ENCODE results near the gene ITGB5. TPM values are rescaled to one million over a fixed set of nuclear protein-coding genes. Genes with fewer than 3 reads are reported as not detected.

ITGB5 gene
- polyA plus RNA-seq, 1 donor from 2014 or later: 0.69 TPM

DNA sequence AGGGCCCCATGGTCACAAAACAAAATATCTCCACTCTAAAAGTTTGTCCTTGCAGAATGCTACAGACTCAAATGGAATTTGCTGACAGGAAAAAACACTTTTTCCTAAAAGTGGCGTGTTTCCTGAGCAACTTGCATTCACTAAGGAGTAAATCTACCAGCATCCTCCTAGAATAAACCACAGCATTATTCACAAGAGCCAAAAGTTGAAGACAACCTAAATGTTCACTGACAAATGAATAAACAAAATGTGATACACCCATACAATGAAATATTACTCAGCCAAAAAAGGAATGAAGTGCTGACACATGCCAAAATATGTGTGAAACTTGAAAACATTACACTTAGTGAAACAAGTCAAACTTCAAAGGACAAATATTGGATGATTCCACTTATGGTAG lies 28.9 kb downstream of the ITGB5 start:
- Mint-ChIP-seq H3K36me3 (no peaks in the 10 kb centered on the region), H3K4me3 (no peak overlapping the region), H3K9me3 (no peaks in the 10 kb centered on the region), H3K27ac (no peak overlapping the region), H3K27me3 (peaks cover 18% of the 10 kb centered on the region), H3K4me1 (no peaks in the 10 kb centered on the region)

DNA sequence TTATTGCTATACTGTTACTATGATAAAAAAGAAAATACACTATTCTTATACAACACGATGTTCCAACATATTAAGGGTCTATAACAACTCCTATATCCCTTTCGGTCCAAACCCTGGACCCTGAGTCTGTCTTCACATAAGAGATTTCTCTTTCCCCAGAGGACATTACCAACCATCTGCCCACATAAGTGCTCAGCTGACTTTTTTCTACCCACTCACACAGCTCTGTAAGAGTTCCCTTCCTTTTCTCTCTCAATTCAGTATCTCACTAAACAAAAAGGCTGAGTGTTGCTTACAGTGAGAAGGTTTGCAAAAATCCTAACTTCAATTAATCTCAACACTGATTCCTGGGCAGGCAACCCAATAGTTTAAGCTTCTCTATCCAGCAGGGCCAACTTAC lies 30.5 kb downstream of the ITGB5 start:
- Mint-ChIP-seq H3K27ac (no peak overlapping the region), H3K36me3 (no peaks in the 10 kb centered on the region)

DNA sequence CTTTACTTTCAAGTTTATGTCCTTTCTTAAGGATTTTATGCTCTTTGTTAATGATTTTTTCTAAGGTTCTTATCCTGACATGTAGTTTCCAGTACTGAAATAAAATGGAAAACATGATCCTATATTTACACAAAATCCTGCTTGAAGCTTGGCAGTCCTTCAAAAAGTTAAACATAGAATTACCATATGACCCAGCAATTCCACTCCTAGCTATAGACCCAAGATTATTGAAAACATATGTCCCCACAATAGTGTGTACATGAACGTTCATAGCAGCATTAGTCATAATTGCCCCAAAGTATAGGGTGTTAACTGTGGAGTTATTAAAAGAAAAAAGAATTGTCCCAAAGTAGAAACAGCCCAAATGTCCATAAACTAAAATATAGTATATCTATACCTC lies 33.2 kb downstream of the ITGB5 start:
- H3K4me3 Mint-ChIP-seq: no peak overlapping the region
- no peaks in the 10 kb centered on the region for H3K36me3 Mint-ChIP-seq
- H3K4me1 Mint-ChIP-seq: no peaks in the 10 kb centered on the region
- no peak overlapping the region for H3K27ac Mint-ChIP-seq
- peaks cover 18% of the 10 kb centered on the region for H3K27me3 Mint-ChIP-seq
- H3K9me3 Mint-ChIP-seq: peaks cover 0 to 2% (median 0%) of the 10 kb centered on the region in 3 donors

More for the DNA sequence above, 30.5 kb downstream of the ITGB5 start:
- peaks cover 23% of the 10 kb centered on the region for H3K27me3 Mint-ChIP-seq
- H3K4me3 Mint-ChIP-seq: no peak overlapping the region
- no peaks in the 10 kb centered on the region for H3K4me1 Mint-ChIP-seq
- no peaks in the 10 kb centered on the region for H3K9me3 Mint-ChIP-seq

DNA sequence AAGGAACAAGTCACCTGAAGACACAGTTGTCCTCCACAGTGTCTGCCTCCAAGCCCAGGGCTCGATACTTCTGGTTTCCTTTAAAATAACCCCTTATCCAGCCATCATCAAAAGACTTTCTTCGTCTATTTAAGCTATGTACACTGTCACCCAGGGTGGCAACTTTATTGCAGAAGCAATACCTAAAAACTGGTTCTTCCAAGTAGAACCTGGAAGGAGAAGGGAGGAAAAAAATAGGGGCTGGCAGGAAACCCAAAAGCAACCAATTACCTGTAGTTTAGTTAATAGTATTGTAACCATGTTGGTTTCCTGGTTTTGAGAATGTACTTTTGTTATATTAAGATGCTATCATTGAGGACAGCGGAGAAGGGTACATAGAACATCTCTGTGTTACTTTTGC lies 33.7 kb downstream of the ITGB5 start:
- H3K27me3 Mint-ChIP-seq: peaks cover 17% of the 10 kb centered on the region
- no peaks in the 10 kb centered on the region for H3K36me3 Mint-ChIP-seq
- no peak overlapping the region for H3K27ac Mint-ChIP-seq
- H3K4me1 Mint-ChIP-seq: no peaks in the 10 kb centered on the region
- peaks cover 0 to 2% (median 0%) of the 10 kb centered on the region in 3 donors for H3K9me3 Mint-ChIP-seq
- no peak overlapping the region for H3K4me3 Mint-ChIP-seq

DNA sequence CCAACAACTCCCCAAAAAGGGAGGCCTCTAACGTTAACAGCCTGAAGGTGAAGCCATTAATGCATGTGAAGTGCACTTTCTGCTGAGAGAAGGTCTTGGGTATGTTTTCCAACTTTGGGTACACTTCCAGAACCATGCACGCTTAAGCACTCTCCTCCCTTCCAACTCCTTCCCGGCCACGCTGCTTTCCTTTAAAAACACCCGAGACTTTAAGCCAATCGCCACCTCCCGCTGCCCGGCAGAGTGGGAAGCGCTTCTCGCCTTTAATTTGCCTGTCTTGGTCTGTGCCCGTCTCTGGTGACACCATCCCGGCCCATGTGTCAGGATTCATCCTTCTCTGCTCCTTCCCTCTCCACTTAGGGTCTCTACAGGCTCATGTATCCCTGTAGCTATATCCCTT lies 35.3 kb downstream of the ITGB5 start:
- Mint-ChIP-seq H3K4me3 (no peak overlapping the region), H3K27ac (no peak overlapping the region)

DNA sequence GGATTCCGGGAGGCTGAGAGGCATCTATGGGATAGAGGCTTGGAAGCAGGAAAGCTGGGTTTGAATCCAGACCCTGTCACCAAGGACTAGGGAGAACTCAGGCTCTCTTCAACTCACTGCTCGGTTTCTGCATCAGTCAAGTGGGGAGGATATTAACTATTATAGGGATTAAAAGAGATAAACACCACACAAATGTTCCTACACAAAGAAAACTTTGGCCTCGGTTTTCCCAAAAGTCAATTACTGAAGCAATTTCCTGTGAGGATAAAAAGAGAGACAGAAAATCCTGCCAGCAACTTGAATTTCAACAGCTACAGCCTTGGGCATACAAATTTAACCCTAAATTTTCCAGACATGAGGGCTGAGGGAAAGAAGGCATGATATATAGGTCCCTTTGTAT lies 36.0 kb downstream of the ITGB5 start:
- peaks cover 13% of the 10 kb centered on the region for H3K27me3 Mint-ChIP-seq
- no peaks in the 10 kb centered on the region for H3K36me3 Mint-ChIP-seq
- no peak overlapping the region for H3K4me3 Mint-ChIP-seq
- no peak overlapping the region for H3K27ac Mint-ChIP-seq
- peaks cover 0 to 2% (median 0%) of the 10 kb centered on the region in 3 donors for H3K9me3 Mint-ChIP-seq
- H3K4me1 Mint-ChIP-seq: no peaks in the 10 kb centered on the region

More for the DNA sequence above, 35.3 kb downstream of the ITGB5 start:
- no peaks in the 10 kb centered on the region for H3K36me3 Mint-ChIP-seq
- H3K4me1 Mint-ChIP-seq: no peaks in the 10 kb centered on the region
- peaks cover 0 to 2% (median 0%) of the 10 kb centered on the region in 3 donors for H3K9me3 Mint-ChIP-seq
- H3K27me3 Mint-ChIP-seq: peaks cover 15% of the 10 kb centered on the region

DNA sequence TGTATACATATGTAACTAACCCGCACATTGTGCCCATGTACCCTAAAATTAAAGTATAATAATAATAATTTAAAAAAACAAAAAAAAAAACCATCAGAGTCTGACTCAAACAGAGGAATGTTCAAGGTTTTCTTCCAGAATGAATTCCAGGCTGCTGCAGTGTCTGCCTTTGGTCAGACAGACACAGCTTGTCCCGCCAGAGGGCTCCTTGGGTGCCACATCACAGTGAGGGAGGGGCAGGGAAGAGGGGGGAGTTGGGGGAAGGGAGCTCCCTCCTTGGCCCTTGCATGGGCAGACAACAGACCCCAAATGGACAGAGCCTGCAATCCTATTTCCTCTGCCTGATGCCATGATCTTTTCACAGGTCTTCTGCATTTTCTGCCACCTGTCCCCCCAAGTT lies 36.5 kb downstream of the ITGB5 start:
- Mint-ChIP-seq H3K27ac (no peak overlapping the region), H3K4me3 (no peak overlapping the region), H3K36me3 (no peaks in the 10 kb centered on the region), H3K4me1 (no peaks in the 10 kb centered on the region), H3K9me3 (peaks cover 0 to 2% (median 0%) of the 10 kb centered on the region in 3 donors), H3K27me3 (peaks cover 10% of the 10 kb centered on the region)

DNA sequence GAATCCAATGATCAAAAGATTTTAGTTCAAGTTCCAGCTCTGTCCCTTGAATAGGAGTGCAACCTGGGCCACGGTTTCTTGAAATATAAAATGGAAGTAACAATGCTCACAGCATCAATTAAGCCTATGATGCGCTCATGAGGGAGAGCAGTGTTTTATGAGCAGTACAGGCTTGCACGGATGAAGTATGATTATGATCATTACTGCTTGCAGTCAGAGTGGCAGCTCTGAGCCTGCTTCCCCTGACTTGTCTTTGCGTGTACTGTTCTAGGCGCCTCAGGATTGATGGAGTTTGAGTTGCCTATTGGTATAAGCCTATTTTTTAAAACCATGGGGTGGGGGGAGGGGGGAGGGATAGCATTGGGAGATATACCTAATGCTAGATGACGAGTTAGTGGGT lies 37.0 kb downstream of the ITGB5 start:
- no peak overlapping the region for H3K27ac Mint-ChIP-seq
- H3K4me1 Mint-ChIP-seq: no peaks in the 10 kb centered on the region
- H3K27me3 Mint-ChIP-seq: peaks cover 10% of the 10 kb centered on the region
- no peak overlapping the region for H3K4me3 Mint-ChIP-seq
- H3K36me3 Mint-ChIP-seq: no peaks in the 10 kb centered on the region
- peaks cover 0 to 2% (median 0%) of the 10 kb centered on the region in 3 donors for H3K9me3 Mint-ChIP-seq

DNA sequence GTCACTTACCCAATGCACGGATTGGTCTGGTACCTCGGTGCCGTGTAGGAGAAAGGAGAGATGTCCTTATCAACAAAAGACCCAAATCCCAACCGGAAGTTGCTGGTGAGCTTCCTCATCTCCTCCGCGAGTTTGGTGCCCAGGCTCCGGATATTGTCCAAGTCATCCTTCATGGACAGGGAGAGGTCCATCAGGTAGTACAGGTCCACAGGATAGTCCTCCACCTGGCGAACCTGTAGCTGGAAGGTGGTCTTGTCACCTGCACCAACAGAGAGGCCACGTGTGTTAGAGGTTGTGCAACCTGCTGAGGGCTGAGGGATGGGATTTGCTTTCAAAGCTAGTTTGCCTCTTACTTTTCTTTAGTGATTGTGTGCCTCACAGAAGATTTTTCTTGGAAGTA lies 38.9 kb downstream of the ITGB5 start:
- Mint-ChIP-seq H3K4me3 (no peak overlapping the region), H3K36me3 (no peaks in the 10 kb centered on the region), H3K4me1 (no peaks in the 10 kb centered on the region), H3K9me3 (peaks cover 0 to 2% (median 0%) of the 10 kb centered on the region in 3 donors), H3K27me3 (peaks cover 7% of the 10 kb centered on the region), H3K27ac (no peak overlapping the region)

DNA sequence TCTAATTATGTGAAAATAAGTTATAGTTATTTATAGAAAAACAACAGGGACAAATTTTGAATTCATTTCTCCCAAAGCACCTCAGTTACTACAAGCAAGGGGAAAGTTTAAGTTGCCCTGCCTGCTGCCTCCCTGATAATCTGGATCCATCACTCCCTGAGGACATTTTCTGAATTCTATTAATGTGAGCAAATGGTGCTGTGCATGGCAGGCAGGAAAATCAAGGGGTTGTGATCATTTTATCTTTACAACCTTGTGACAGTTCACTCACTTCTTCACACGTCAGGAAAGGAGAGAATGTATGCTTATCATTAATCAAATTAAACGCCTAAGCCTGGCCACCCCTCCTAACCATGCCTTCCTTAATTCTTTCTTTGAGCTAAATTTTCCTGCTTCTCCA lies 39.3 kb downstream of the ITGB5 start:
- H3K27me3 Mint-ChIP-seq: peaks cover 7% of the 10 kb centered on the region
- no peak overlapping the region for H3K27ac Mint-ChIP-seq
- peaks cover 1% of the 10 kb centered on the region for H3K36me3 Mint-ChIP-seq
- H3K4me1 Mint-ChIP-seq: no peaks in the 10 kb centered on the region
- H3K9me3 Mint-ChIP-seq: peaks cover 0 to 2% (median 0%) of the 10 kb centered on the region in 3 donors
- H3K4me3 Mint-ChIP-seq: no peak overlapping the region

DNA sequence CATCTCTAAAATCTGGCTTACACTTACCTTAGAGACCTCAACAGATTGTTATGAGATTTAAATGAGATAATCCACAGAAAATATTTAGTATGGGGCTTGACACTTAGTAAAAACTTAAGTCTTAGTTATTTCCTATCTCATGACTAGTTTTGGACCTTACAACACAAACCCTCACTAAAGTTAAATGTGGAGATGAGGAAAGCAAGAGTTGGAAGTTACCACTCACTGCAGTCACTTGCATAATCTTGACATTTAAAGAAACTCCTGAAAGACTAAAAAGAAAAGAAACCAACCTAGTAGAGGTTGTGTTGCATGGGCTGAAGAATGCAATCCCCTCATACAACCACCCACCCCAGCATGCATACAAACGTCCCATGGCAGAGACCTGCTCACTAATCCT lies 40.1 kb downstream of the ITGB5 start:
- Mint-ChIP-seq H3K9me3 (peaks cover 0 to 2% (median 0%) of the 10 kb centered on the region in 3 donors), H3K36me3 (peaks cover 2% of the 10 kb centered on the region), H3K27me3 (peaks cover 4% of the 10 kb centered on the region), H3K27ac (no peak overlapping the region), H3K4me3 (no peak overlapping the region), H3K4me1 (no peaks in the 10 kb centered on the region)

DNA sequence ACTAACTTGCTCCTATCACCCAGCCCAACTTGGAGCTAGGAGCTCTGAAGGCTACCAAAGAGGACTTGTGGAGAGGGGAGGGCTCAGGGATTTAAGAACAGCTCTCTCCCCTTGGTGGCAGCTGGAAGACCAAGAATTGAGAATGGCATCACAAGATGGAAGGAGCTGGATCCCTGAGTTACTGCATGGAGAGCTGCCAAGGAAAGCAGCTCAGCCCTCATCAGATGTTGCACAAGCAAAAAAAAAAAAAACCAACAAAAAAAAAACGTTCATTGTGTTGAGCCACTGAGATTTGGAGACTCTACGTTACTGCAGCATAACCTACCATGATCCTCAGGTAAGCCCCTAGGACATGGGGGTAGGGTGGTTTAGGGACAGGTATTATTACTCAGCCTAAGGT lies 41.0 kb downstream of the ITGB5 start:
- Mint-ChIP-seq H3K9me3 (peaks cover 0 to 2% (median 0%) of the 10 kb centered on the region in 3 donors), H3K4me1 (no peaks in the 10 kb centered on the region), H3K27ac (peak overlapping the region in 1 of 3 donors; percentile 63), H3K4me3 (no peak overlapping the region), H3K36me3 (peaks cover 2% of the 10 kb centered on the region), H3K27me3 (peaks cover 3% of the 10 kb centered on the region)

DNA sequence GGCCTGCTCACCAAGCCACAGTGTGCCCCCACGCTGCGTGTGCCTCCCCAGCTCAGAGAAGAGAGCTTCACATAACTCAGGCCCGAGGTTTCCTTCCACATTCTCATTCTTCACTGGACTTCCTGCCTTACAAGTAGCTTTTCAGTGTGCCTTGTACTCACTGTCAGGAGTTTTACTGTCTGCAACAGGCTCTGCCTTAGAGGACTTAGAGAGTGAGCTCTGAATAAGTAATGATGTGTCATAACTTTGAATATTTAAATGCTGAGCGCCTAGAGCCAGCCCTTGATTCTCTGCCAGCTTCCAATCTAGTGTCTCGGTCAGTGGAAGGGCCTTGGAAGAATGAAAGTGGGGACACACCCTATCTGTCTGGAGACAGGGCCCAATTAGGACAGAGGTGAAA lies 41.8 kb downstream of the ITGB5 start:
- peaks cover 0 to 2% (median 0%) of the 10 kb centered on the region in 3 donors for H3K9me3 Mint-ChIP-seq
- H3K4me3 Mint-ChIP-seq: no peak overlapping the region
- H3K27me3 Mint-ChIP-seq: peaks cover 6% of the 10 kb centered on the region
- no peak overlapping the region for H3K27ac Mint-ChIP-seq
- H3K4me1 Mint-ChIP-seq: no peaks in the 10 kb centered on the region
- H3K36me3 Mint-ChIP-seq: peaks cover 2% of the 10 kb centered on the region

DNA sequence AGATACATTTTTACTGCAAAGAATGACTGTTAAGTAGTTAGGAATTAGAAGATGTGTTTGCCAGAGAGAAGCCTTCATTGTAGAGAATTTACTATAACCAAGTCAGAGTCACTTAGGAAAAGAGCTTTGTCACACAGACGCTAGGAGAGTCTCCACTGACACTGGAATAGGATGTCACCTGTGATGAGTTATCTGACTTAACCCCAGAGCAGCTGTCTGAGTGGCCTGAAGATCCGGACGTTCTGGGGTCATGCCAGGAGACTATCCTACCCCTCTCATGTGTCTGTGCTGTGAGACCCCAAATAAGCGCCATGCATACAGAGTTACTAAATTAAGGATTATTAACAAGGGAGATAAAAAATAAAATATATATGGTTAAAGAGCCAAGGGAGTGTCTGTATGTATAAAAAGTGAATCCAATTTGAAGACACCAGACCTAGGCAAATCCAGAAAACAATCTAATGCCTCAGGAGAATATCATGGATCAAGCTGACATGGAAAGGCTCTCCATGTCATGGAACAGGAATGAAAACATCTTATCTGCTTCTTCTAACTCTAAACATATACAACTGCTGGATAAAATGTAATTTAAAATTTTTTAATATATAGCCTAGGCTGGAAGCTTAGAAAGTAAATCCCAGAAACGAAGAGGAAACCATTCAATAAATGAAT lies 43.5 kb downstream of the ITGB5 start:
- H3K4me3 Mint-ChIP-seq: no peak overlapping the region
- H3K9me3 Mint-ChIP-seq: peaks cover 0 to 2% (median 0%) of the 10 kb centered on the region in 3 donors
- H3K36me3 Mint-ChIP-seq: peaks cover 2% of the 10 kb centered on the region
- no peak overlapping the region for H3K27ac Mint-ChIP-seq
- H3K4me1 Mint-ChIP-seq: no peaks in the 10 kb centered on the region
- peaks cover 8% of the 10 kb centered on the region for H3K27me3 Mint-ChIP-seq

DNA sequence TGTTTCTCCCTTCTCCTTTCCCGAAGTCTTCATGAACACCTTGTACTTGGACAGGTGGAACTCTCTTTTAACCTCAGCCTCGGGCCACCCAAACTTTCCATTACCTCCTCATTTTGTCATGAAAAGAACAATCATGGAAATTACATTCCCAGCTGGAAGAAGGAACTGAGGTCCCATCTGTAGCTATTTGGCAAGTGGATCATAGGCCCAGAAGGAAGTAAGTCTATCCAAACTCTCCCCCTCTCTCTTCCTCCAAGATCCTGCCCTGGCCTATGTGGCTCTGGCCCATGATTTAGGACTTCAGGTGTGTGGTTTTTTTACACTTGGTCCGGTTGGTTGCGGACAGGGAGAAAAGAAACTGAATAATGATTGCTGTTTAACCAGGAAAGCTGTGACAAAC lies 44.1 kb downstream of the ITGB5 start:
- no peaks in the 10 kb centered on the region for H3K4me1 Mint-ChIP-seq
- no peak overlapping the region for H3K4me3 Mint-ChIP-seq
- peaks cover 0 to 2% (median 0%) of the 10 kb centered on the region in 3 donors for H3K9me3 Mint-ChIP-seq
- H3K36me3 Mint-ChIP-seq: peaks cover 2% of the 10 kb centered on the region
- H3K27ac Mint-ChIP-seq: no peak overlapping the region
- H3K27me3 Mint-ChIP-seq: peaks cover 8% of the 10 kb centered on the region

DNA sequence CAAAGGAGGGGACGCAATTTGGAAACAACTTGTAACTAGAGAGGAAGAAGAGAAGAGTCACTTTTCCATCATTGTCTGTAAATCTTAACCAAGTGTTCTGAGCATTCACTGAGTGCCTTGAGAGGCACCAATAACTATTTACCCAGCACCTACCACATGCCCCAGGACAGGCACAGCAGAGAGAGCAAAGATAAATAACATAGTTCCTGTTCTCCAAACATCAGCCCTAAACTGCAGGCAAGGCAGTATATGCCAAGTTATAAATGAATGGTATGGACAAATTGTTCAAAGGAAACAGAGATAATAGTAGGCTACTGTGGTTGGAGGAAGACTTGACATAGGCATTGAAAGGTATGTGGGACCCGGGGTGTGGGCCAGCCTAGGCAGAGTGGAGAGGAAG lies 45.6 kb downstream of the ITGB5 start:
- Mint-ChIP-seq H3K4me3 (no peak overlapping the region), H3K4me1 (no peaks in the 10 kb centered on the region), H3K9me3 (peaks cover 0 to 2% (median 0%) of the 10 kb centered on the region in 3 donors), H3K27me3 (peaks cover 10% of the 10 kb centered on the region), H3K27ac (no peak overlapping the region), H3K36me3 (peaks cover 2% of the 10 kb centered on the region)

All from IgD-negative memory B cell (primary cell).